ENCODE measurements around the gene ABHD17A.

Gene ABHD17A

GRCh38 chr19:1885398-1886119, at the start of gene ABHD17A:
Gene ABHD17A (minus strand): TSS chr19:1885496. CDS start chr19:1881566, 3,930 bp downstream.
- DNase-seq: peak; percentile 93 to 95

GRCh38 chr19:1933942-1934341, 48.6 kb upstream of the ABHD17A start:
- no peak for DNase-seq

DNA sequence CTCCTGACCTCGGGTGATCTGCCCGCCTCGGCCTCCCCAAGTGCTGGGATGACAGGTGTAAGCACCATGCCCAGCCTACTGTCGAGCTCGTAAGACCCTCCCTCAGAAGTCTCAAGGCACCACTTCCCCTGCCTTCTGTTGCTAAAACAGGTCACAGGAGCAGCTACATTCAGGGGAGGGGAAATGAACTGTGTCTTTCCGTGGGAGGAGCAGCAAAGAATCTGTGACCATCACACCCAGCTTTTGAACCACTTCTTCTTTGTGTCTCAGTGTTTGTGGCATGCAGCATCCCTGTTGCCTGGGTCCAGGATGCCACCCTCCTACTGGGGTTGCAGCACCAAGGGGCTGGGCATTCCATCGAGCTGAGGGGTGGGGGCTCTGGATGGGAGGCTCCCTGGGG, 47.9 kb upstream of the ABHD17A start:
- no peak for DNase-seq

DNA sequence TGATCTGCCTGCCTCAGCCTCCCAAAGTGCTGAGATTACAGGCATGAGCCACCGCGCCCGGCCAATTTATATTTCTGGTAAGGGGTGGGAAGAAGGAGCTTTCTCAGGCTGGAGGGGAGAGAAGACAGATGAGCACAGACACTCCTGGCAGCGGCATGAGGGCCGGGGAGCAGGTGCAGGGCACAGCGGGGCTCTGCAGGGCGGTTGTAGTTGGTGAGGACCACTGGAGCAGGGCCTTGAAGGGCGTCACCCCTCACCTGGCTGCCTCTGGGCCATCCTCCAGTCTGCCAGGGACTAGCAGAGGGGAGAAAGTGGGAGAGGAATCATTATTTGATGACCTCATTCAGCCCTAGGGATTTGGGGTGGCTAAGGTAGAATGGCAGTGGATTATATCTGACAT, 47.1 kb upstream of the ABHD17A start:
- no peak for DNase-seq

DNA sequence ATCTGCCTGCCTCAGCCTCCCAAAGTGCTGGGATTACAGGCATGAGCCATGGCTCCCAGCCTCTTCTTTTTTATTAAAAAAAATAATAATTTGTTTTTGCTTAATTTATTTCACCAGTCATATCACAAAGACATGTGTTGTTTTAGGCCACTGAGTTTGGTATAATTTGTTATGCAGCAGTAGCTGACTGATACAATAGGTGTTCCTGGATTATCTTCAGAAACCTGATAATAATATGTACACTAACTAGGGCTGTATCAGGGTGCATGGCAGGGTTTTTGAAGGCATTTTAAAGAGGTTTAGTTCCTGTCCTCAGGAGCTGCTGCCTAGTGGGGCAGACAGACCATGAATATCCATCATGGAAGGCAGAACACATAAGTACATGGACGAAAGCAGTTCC, 46.1 kb upstream of the ABHD17A start:
- DNase-seq: no peak

DNA sequence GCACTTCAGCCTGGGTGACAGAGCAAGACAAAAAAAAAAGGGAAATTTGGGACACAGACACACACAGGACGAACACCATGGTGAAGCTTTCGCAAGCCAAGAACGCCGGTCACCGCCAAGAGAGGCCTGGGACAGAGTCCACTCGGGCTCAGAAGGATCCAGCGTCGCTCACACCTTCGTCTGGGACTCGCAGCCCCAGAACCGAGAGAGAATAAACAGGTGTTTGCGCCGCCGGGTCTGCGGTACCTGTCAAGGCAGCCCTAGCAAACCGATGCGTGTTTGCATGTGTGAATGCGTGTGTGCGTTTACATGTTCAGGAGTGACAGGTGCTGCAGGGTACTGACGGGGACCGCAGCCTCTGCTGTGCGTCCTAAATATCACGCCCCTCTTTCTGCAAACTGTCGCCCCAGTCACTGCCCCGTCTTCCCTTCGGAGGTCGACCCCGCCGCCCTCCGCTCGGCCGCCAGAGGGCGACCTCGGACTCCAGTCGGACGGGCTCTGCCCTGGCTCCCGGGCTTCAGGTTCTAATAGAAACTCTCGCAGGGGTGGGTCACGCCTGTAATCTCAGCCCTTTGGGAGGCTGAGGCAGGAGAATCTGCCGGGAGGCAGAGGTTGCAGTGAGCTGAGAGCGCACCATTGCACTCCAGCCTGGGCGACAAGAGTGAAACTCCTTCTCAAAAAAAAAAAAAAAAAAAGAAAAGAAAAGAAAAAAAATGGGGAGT, 43.9 kb upstream of the ABHD17A start:
- peak; percentile 74 to 85 for DNase-seq

- no peak for DNase-seq
These were observed 40.2 kb upstream of the ABHD17A start for GRCh38 chr19:1925544-1925943.

- DNase-seq: no peak
These were observed 39.1 kb upstream of the ABHD17A start for GRCh38 chr19:1924320-1924961.

- peak; percentile 39 to 52 for DNase-seq
These were observed 38.0 kb upstream of the ABHD17A start for GRCh38 chr19:1923319-1923718.

GRCh38 chr19:1922803-1923202, 37.5 kb upstream of the ABHD17A start:
- DNase-seq: no peak

DNA sequence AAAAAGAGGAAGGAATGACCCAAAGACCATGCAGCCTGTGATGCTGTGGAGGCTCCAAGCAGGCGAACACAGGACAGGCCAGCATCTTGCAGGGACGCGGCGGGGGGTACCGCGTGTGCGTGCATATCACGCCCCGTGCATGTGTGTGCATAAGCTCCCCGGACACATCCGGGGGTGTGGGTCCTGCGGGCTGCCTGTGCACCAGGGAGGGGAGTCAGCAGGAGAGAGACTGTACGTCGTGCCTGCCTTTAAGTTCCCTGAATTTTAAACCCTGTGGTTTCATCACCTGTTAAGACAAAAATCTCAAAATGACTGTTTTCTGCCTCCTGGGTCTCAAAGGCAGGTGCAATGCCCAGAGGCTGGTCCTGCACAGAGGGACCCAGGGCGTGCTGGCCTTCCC, 36.5 kb upstream of the ABHD17A start:
- no peak for DNase-seq

- no peak for DNase-seq
These were observed 36.0 kb upstream of the ABHD17A start for GRCh38 chr19:1921326-1921725.

DNA sequence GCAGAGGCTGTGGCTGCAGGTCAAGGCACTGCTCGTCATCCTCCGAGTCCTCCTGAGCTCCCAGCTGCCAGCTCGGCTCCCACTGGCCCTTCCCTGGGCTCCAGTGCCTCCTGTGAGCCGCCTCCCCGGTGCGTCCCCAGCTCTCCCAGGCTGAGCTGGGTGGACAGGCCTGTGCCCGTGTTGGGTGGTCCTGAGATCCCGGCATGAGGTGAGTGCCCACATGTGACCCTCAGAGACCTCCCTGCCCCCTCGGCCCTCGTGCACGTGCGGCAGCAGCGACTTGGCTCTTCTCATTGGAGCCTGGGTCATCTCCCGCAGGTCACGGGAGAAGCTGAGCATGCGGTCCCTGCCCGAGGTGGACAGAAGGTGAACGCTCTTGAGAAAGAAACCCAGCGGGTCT, 35.3 kb upstream of the ABHD17A start:
- no peak for DNase-seq

- DNase-seq: no peak
These were observed 33.7 kb upstream of the ABHD17A start for GRCh38 chr19:1918975-1919374.

DNA sequence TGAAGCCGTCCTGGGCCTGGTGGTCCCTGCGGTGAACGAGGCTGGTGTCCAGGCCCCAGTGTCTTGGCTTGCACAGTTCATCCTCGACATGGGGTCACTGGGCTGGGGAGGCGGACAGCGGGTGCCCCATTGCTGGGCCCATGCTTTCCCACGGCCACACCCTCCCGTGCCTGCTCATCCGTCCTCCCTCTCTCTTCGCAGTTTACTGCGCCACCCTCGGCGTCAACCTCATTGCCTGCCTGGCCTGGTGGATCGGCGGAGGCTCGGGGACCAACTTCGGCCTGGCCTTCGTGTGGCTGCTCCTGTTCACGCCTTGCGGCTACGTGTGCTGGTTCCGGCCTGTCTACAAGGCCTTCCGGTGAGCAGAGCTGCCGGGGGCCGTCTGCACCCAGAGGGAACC, 32.6 kb upstream of the ABHD17A start:
- no peak for DNase-seq

DNA sequence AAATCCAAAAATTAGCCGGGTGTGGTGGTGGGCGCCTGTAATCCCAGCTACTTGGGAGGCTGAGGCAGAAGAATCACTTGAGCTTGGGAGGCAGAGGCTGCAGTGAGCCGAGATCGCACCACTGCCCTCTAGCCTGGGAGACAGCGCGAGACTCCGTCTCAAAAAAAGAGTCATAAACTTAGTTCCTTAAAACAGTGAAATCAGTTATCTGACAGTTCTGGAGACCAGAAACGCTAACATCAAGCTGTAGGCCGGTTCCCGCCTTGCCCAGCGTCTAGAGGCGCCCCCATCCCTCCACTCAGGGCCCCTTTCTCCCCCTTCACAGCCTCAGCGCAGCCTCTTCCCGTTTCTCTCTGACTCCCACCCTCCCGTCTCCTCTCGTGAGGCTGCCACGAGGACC, 31.9 kb upstream of the ABHD17A start:
- no peak for DNase-seq

DNA sequence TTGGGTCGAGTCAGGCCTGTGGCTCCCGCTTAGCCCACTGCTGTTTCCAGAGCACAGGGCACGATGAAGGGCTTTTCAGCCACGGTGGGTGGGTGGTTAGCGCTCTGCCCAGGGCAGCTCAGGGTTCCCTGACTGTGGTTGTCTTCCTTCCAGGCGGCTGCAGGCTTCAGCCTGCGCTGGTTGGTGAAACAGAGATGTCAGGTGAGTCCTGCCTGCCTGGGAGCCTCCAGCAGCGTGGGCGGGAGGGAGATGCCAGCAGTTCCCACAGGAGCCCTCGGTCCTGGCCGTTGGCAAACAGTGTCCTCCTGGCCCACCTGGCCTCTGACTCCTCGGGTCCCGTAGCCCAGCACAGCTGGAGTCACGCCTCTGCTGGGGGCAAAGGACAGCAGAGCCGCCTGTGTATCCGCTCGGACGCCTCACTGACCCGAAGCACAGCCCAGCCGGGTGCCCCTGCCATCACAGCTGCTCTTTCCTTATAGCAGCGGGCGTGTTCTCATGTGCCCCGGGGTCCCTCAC, 29.6 kb upstream of the ABHD17A start:
- DNase-seq: no peak

DNA sequence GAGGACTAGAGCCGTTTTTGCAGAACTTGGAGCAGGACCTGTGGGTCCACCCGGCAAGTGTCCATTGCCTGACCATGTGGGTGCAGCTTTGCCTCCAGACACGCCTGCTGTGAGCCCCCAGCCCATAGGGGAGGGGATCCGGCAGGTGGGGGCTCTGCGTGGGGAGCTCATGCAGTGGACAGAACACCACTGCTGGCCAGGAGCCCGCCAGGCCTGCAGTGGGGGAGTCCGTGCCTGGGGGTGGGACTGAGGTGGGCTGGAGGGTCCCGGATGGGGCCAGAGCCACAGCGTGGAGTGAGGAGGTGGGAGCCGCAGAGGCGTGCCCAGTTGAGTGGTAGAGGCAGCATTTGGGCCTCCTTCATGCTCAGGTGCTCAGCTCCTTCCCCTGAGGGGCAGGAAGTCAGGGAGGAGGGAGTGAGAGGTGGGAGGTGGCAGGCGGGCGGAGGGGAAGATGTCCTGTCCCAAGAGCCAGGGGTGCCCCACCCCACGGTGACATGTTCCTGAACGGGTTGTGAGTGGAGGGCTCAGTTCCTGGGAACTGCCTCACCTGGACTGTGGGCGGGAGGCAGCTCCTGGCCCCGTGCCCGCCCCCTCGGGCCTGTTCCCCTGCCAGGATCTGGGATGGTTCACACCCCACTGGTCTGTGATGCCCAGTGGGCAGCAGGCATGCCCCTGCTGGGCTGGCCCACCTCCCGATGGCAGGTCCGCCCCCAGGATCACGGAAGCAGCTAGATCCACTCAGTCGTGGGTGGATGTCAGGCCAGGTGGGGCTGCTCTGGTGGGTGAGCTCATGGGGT, 28.7 kb upstream of the ABHD17A start:
- DNase-seq: no peak

DNA sequence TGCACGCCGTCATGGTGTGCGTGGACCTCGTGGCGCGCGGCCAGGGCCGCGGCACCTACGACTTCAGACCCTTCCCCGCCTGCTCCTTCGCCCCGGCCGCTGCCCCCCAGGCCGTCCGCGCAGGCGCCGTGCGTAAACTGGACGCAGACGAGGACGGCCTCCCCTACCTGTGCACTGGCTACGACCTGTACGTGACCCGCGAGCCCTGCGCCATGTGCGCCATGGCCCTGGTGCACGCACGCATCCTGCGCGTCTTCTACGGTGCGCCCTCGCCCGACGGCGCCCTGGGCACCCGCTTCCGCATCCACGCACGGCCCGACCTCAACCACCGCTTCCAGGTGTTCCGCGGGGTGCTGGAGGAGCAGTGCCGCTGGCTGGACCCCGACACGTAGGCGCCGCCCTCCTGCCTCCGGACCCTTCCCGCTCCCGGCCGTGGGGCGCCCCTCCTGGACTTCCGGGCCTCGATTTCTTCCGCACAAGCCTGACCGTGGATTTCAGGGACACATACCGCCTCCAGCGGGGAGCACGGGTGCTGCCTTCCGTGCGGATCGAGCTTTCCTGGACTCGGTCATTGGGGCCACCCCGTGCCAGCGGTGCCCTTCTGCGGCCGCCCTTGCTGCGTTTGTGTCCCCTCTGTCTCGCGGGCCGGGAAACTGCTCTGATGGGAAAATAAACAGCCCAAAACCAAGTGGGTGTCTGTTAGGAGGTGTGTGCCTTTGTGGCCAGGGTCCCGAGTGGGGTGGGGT, 27.6 kb upstream of the ABHD17A start:
- DNase-seq: no peak

- no peak for DNase-seq
These were observed 26.7 kb upstream of the ABHD17A start for GRCh38 chr19:1911995-1912394.

GRCh38 chr19:1911098-1911497, 25.8 kb upstream of the ABHD17A start:
- peak in 1 of 2 donors; percentile 41 for DNase-seq

GRCh38 chr19:1910177-1910576, 24.9 kb upstream of the ABHD17A start:
- no peak for DNase-seq
